ENCODE measurements around the gene PKMYT1.
A peak's percentile ranks its signal among the peaks of the same experiment; 100 is the strongest.

Gene PKMYT1

GRCh38 chr16:3026003-3026378 is 45.7 kb upstream of the PKMYT1 start:
- peaks cover 15% of the 10 kb centered on the region for H3K4me1 ChIP-seq (ENCODE audit: insufficient read depth, low read length, poor library complexity, severe bottlenecking)
- no peaks in the 10 kb centered on the region for H3K27me3 ChIP-seq (ENCODE audit: insufficient read depth, low read length, poor library complexity, severe bottlenecking)
- TF ChIP-seq EZH2phosphoT487 (IDR thresholded peaks at IDR 0.05; ENCODE audit: borderline replicate concordance) = no peak
- no peak for TF ChIP-seq CTCF (conservative IDR thresholded peaks at IDR 0.05; ENCODE audit: low read length)

GRCh38 chr16:3025032-3026002 is 45.1 kb upstream of the PKMYT1 start:
- peaks cover 15% of the 10 kb centered on the region for H3K4me1 ChIP-seq (ENCODE audit: insufficient read depth, low read length, poor library complexity, severe bottlenecking)
- no peaks in the 10 kb centered on the region for H3K9me2 ChIP-seq (replicated peaks; ENCODE audit: low read depth, low read length)
- H3K9me3 ChIP-seq (ENCODE audit: insufficient read depth, low read depth, low read length) = no peaks in the 10 kb centered on the region
- H3F3A ChIP-seq (ENCODE audit: low read depth) = no peaks in the 10 kb centered on the region
- H3K4me3 ChIP-seq (ENCODE audit: low read length, poor library complexity, severe bottlenecking) = no peak overlapping the region
- peaks cover 29% of the 10 kb centered on the region for H3K79me2 ChIP-seq (ENCODE audit: insufficient read depth, low read length)
- no peak overlapping the region for H3K9ac ChIP-seq (ENCODE audit: low read depth, low read length, poor library complexity, severe bottlenecking)
- TF ChIP-seq CTCF (conservative IDR thresholded peaks at IDR 0.05; ENCODE audit: low read length) = no peak
- TF ChIP-seq EZH2phosphoT487 (IDR thresholded peaks at IDR 0.05; ENCODE audit: borderline replicate concordance) = no peak
- H4K20me1 ChIP-seq (ENCODE audit: insufficient read depth, low read length, poor library complexity, severe bottlenecking) = peaks cover 12% of the 10 kb centered on the region
- no peak overlapping the region for H2AFZ ChIP-seq (ENCODE audit: low read length)
- H3K4me2 ChIP-seq (ENCODE audit: low read depth, low read length, poor library complexity, severe bottlenecking) = no peak overlapping the region
- H3K36me3 ChIP-seq (ENCODE audit: insufficient read depth, low read length) = no peaks in the 10 kb centered on the region
- no peaks in the 10 kb centered on the region for H3K27me3 ChIP-seq (ENCODE audit: insufficient read depth, low read length, poor library complexity, severe bottlenecking)

More at GRCh38 chr16:3026003-3026378, 45.7 kb upstream of the PKMYT1 start:
- Histone ChIP-seq H4K20me1 (ENCODE audit: insufficient read depth, low read length, poor library complexity, severe bottlenecking) (peaks cover 8% of the 10 kb centered on the region), H3K4me2 (ENCODE audit: low read depth, low read length, poor library complexity, severe bottlenecking) (no peak overlapping the region), H3K9me3 (ENCODE audit: insufficient read depth, low read depth, low read length) (no peaks in the 10 kb centered on the region), H3K9ac (ENCODE audit: low read depth, low read length, poor library complexity, severe bottlenecking) (no peak overlapping the region), H3F3A (ENCODE audit: low read depth) (no peaks in the 10 kb centered on the region), H2AFZ (ENCODE audit: low read length) (no peak overlapping the region), H3K4me3 (ENCODE audit: low read length, poor library complexity, severe bottlenecking) (no peak overlapping the region), H3K79me2 (ENCODE audit: insufficient read depth, low read length) (peaks cover 22% of the 10 kb centered on the region), H3K9me2 (replicated peaks; ENCODE audit: low read depth, low read length) (no peaks in the 10 kb centered on the region), H3K36me3 (ENCODE audit: insufficient read depth, low read length) (no peaks in the 10 kb centered on the region)

GRCh38 chr16:3023669-3024478 is 43.6 kb upstream of the PKMYT1 start, which contains the start of the genes HCFC1R1 and THOC6:
HCFC1R1 (minus strand) TSS chr16:3023942; CDS start chr16:3023941, 1 bp downstream.
THOC6 (plus strand) TSS chr16:3024035; CDS start chr16:3024327, 292 bp downstream.
- Histone ChIP-seq H2AFZ (ENCODE audit: low read length) (peak within 1 kb of the TSS; percentile 60), H4K20me1 (ENCODE audit: insufficient read depth, low read length, poor library complexity, severe bottlenecking) (peaks cover 12% of the 10 kb centered on the region), H3K4me1 (ENCODE audit: insufficient read depth, low read length, poor library complexity, severe bottlenecking) (peaks cover 15% of the 10 kb centered on the region)

More at GRCh38 chr16:3023669-3024478, 43.6 kb upstream of the PKMYT1 start, which contains the start of the genes HCFC1R1 and THOC6:
- H3K36me3 ChIP-seq (ENCODE audit: insufficient read depth, low read length) = no peaks in the 10 kb centered on the region
- no peaks in the 10 kb centered on the region for H3K9me3 ChIP-seq (ENCODE audit: insufficient read depth, low read depth, low read length)
- H3F3A ChIP-seq (ENCODE audit: low read depth) = no peaks in the 10 kb centered on the region
- H3K9me2 ChIP-seq (replicated peaks; ENCODE audit: low read depth, low read length) = no peaks in the 10 kb centered on the region
- peak within 1 kb of the TSS; percentile 75 for H3K4me3 ChIP-seq (ENCODE audit: low read length, poor library complexity, severe bottlenecking)
- no peak for TF ChIP-seq CTCF (conservative IDR thresholded peaks at IDR 0.05; ENCODE audit: low read length)
- TF ChIP-seq EZH2phosphoT487 (IDR thresholded peaks at IDR 0.05; ENCODE audit: borderline replicate concordance) = no peak
- H3K27me3 ChIP-seq (ENCODE audit: insufficient read depth, low read length, poor library complexity, severe bottlenecking) = no peaks in the 10 kb centered on the region
- H3K9ac ChIP-seq (ENCODE audit: low read depth, low read length, poor library complexity, severe bottlenecking) = peak within 1 kb of the TSS; percentile 62
- H3K4me2 ChIP-seq (ENCODE audit: low read depth, low read length, poor library complexity, severe bottlenecking) = peak within 1 kb of the TSS; percentile 85
- H3K79me2 ChIP-seq (ENCODE audit: insufficient read depth, low read length) = peaks cover 30% of the 10 kb centered on the region
